Duodenal mucosa (tissue), 2 donors: ENCODE results near the gene DNAJC17.
A peak's percentile ranks its signal among the peaks of the same experiment; 100 is the strongest.

Source experiments
- H3K27ac ChIP-seq: one replicate; pipeline ENCODE4 v1.7.0; 2013; ENCODE audit warnings: low read depth, low read length
- H3K27me3 ChIP-seq, 2 donors: one replicate each; pipeline ENCODE4 v1.7.0; 2013; ENCODE audit warnings: low read length in 2 of 2, control low read depth in 1 of 2; ENCODE audit not compliant: insufficient read depth in 2 of 2, control insufficient read depth in 1 of 2
- H3K36me3 ChIP-seq, 2 donors: one replicate each; pipeline ENCODE4 v1.7.0; 2013; ENCODE audit warnings: low read length in 2 of 2, control low read depth in 1 of 2; ENCODE audit not compliant: insufficient read depth in 2 of 2, control insufficient read depth in 1 of 2
- H3K4me1 ChIP-seq, 2 donors: one replicate each; pipeline ENCODE4 v1.7.0; 2013; ENCODE audit warnings: low read length in 2 of 2, control low read depth in 1 of 2; ENCODE audit not compliant: insufficient read depth in 2 of 2, control insufficient read depth in 1 of 2
- H3K4me3 ChIP-seq, 2 donors: one replicate each; pipeline ENCODE4 v1.7.0; 2013; ENCODE audit warnings: low read length in 2 of 2, low read depth in 1 of 2
- H3K9ac ChIP-seq, 2 donors: one replicate each; pipeline ENCODE4 v1.7.0; 2013; ENCODE audit warnings: low read length in 2 of 2, low read depth in 1 of 2
- H3K9me3 ChIP-seq, 2 donors: one replicate each; pipeline ENCODE4 v1.7.0; 2013; ENCODE audit warnings: low read length in 2 of 2, control low read depth in 1 of 2; ENCODE audit not compliant: control insufficient read depth in 1 of 2

DNAJC17 gene

GRCh38 chr15:40831861-40832260 lies 24.6 kb upstream of the DNAJC17 start:
- no peak overlapping the region for H3K4me3 ChIP-seq
- no peak overlapping the region for H3K9ac ChIP-seq
- H3K36me3 ChIP-seq = no peaks in the 10 kb centered on the region
- H3K27me3 ChIP-seq = no peaks in the 10 kb centered on the region
- H3K4me1 ChIP-seq = peaks cover 1 to 5% of the 10 kb centered on the region in 2 donors
- no peak overlapping the region for H3K27ac ChIP-seq
- H3K9me3 ChIP-seq = no peaks in the 10 kb centered on the region

GRCh38 chr15:40830884-40831283 lies 23.6 kb upstream of the DNAJC17 start:
- Histone ChIP-seq H3K4me1 (peaks cover 5 to 11% of the 10 kb centered on the region in 2 donors), H3K27ac (no peak overlapping the region), H3K36me3 (no peaks in the 10 kb centered on the region), H3K9me3 (no peaks in the 10 kb centered on the region), H3K27me3 (no peaks in the 10 kb centered on the region), H3K9ac (no peak overlapping the region), H3K4me3 (no peak overlapping the region)

GRCh38 chr15:40829115-40829514 lies 21.8 kb upstream of the DNAJC17 start:
- Histone ChIP-seq H3K9me3 (no peaks in the 10 kb centered on the region), H3K9ac (peak overlapping the region; percentile 36 to 45), H3K4me1 (peaks cover 5 to 24% of the 10 kb centered on the region in 2 donors), H3K36me3 (no peaks in the 10 kb centered on the region), H3K4me3 (peak overlapping the region; percentile 53 to 75), H3K27ac (peak overlapping the region; percentile 71), H3K27me3 (no peaks in the 10 kb centered on the region)

- Histone ChIP-seq H3K4me1 (peaks cover 5 to 24% of the 10 kb centered on the region in 2 donors), H3K27me3 (no peaks in the 10 kb centered on the region), H3K27ac (peak within 1 kb of the TSS; percentile 71), H3K9ac (peak within 1 kb of the TSS; percentile 76 to 77), H3K9me3 (no peaks in the 10 kb centered on the region), H3K36me3 (no peaks in the 10 kb centered on the region), H3K4me3 (peak within 1 kb of the TSS; percentile 75 to 82)
These were observed 21.3 kb upstream of the DNAJC17 start, which contains the start of gene PPP1R14D for GRCh38 chr15:40828447-40829036. Gene PPP1R14D (minus strand): TSS chr15:40828708. CDS start chr15:40828641, 67 bp downstream.

GRCh38 chr15:40826423-40827075 lies 19.3 kb upstream of the DNAJC17 start:
- Histone ChIP-seq H3K27ac (no peak overlapping the region), H3K27me3 (no peaks in the 10 kb centered on the region), H3K9ac (peak overlapping the region in 1 of 2 donors; percentile 51), H3K4me1 (peaks cover 5 to 24% of the 10 kb centered on the region in 2 donors), H3K36me3 (no peaks in the 10 kb centered on the region), H3K9me3 (no peaks in the 10 kb centered on the region), H3K4me3 (peak overlapping the region; percentile 48 to 53)

GRCh38 chr15:40825661-40826422 lies 18.6 kb upstream of the DNAJC17 start:
- H3K27ac ChIP-seq = no peak overlapping the region
- peak overlapping the region in 1 of 2 donors; percentile 51 for H3K9ac ChIP-seq
- H3K36me3 ChIP-seq = no peaks in the 10 kb centered on the region
- H3K9me3 ChIP-seq = no peaks in the 10 kb centered on the region
- peak overlapping the region; percentile 48 to 53 for H3K4me3 ChIP-seq
- peaks cover 5 to 24% of the 10 kb centered on the region in 2 donors for H3K4me1 ChIP-seq
- no peaks in the 10 kb centered on the region for H3K27me3 ChIP-seq

- Histone ChIP-seq H3K9me3 (no peaks in the 10 kb centered on the region), H3K4me1 (peaks cover 1 to 24% of the 10 kb centered on the region in 2 donors), H3K27ac (no peak overlapping the region), H3K27me3 (no peaks in the 10 kb centered on the region), H3K9ac (no peak overlapping the region), H3K36me3 (no peaks in the 10 kb centered on the region), H3K4me3 (no peak overlapping the region)
These were observed 16.5 kb upstream of the DNAJC17 start for GRCh38 chr15:40823572-40824343.

- no peaks in the 10 kb centered on the region for H3K27me3 ChIP-seq
- peaks cover 0 to 17% of the 10 kb centered on the region in 2 donors for H3K4me1 ChIP-seq
- no peak overlapping the region for H3K27ac ChIP-seq
- H3K9me3 ChIP-seq = no peaks in the 10 kb centered on the region
- no peak overlapping the region for H3K4me3 ChIP-seq
- no peaks in the 10 kb centered on the region for H3K36me3 ChIP-seq
- H3K9ac ChIP-seq = no peak overlapping the region
These were observed 13.9 kb upstream of the DNAJC17 start for GRCh38 chr15:40821195-40821594.

- no peaks in the 10 kb centered on the region for H3K27me3 ChIP-seq
- no peak overlapping the region for H3K4me3 ChIP-seq
- no peaks in the 10 kb centered on the region for H3K4me1 ChIP-seq
- peaks cover 15 to 18% of the 10 kb centered on the region in 2 donors for H3K36me3 ChIP-seq
- no peaks in the 10 kb centered on the region for H3K9me3 ChIP-seq
- no peak overlapping the region for H3K27ac ChIP-seq
- no peak overlapping the region for H3K9ac ChIP-seq
These were observed 11.8 kb upstream of the DNAJC17 start for GRCh38 chr15:40819048-40819447.
